Astrocyte (in vitro differentiated cells and primary cell): ENCODE data around the gene ZDHHC12. TPM values are rescaled to one million over a fixed set of nuclear protein-coding genes. Genes with fewer than 3 reads are reported as not detected.

Source experiments
- DNase-seq: peaks from one replicate; pipeline ENCODE4 v3.0.0-alpha.2; 2010; ENCODE audit warnings: low read depth
- FAIRE-seq: peaks from 2 replicates; lab custom pipeline; 2011; peaks lifted over from hg19 to GRCh38; lab: Jason Lieb, UNC
- H2AFZ ChIP-seq: 2 replicates; pipeline ENCODE4 v1.6.0; 2012; ENCODE audit warnings: low read depth, low read length, inconsistent platforms
- H3K27ac ChIP-seq: 2 replicates; pipeline ENCODE4 v1.5.1; 2011; ENCODE audit warnings: low read depth, low read length, inconsistent platforms
- H3K27me3 ChIP-seq: 2 replicates; pipeline ENCODE4 v1.6.0; 2011; ENCODE audit warnings: low read length, inconsistent platforms; ENCODE audit not compliant: insufficient read depth
- H3K36me3 ChIP-seq: 2 replicates; pipeline ENCODE4 v1.5.1; 2011; ENCODE audit warnings: low read length, inconsistent platforms; ENCODE audit not compliant: insufficient read depth
- H3K4me1 ChIP-seq: 2 replicates; pipeline ENCODE4 v1.5.1; 2011; ENCODE audit warnings: low read length, inconsistent platforms; ENCODE audit not compliant: insufficient read depth
- H3K4me2 ChIP-seq: 2 replicates; pipeline ENCODE4 v1.6.0; 2012; ENCODE audit warnings: low read length, inconsistent platforms
- H3K4me3 ChIP-seq: 2 replicates; pipeline ENCODE4 v1.5.1; 2011; ENCODE audit warnings: low read depth, mild to moderate bottlenecking, low read length, inconsistent platforms; ENCODE audit not compliant: insufficient read depth
- H3K79me2 ChIP-seq: 2 replicates; pipeline ENCODE4 v1.6.0; 2012; ENCODE audit warnings: mild to moderate bottlenecking, low read length, inconsistent platforms; ENCODE audit not compliant: insufficient read depth
- H3K9ac ChIP-seq: 2 replicates; pipeline ENCODE4 v1.6.0; 2012; ENCODE audit warnings: mild to moderate bottlenecking, low read length, inconsistent platforms
- H3K9me3 ChIP-seq: 2 replicates; pipeline ENCODE4 v1.5.1; 2012; ENCODE audit warnings: low read depth, mild to moderate bottlenecking, low read length, inconsistent platforms; ENCODE audit not compliant: insufficient read depth
- H4K20me1 ChIP-seq: 2 replicates; pipeline ENCODE4 v1.6.0; 2012; ENCODE audit warnings: low read length, inconsistent platforms; ENCODE audit not compliant: insufficient read depth
- H3K27ac Mint-ChIP-seq: one replicate; pipeline ENCODE4 v1.8.0; 2021; ENCODE audit warnings: mild to moderate bottlenecking, mixed read lengths; ENCODE audit not compliant: unreplicated experiment
- H3K27me3 Mint-ChIP-seq: one replicate; pipeline ENCODE4 v1.8.0; 2021; ENCODE audit warnings: low read depth, mixed read lengths; ENCODE audit not compliant: unreplicated experiment
- H3K36me3 Mint-ChIP-seq: one replicate; pipeline ENCODE4 v1.8.0; 2021; ENCODE audit warnings: low read depth, mixed read lengths; ENCODE audit not compliant: unreplicated experiment
- H3K4me1 Mint-ChIP-seq: one replicate; pipeline ENCODE4 v1.8.0; 2021; ENCODE audit warnings: low read depth, mixed read lengths; ENCODE audit not compliant: unreplicated experiment
- H3K4me3 Mint-ChIP-seq: one replicate; pipeline ENCODE4 v1.8.0; 2021; ENCODE audit warnings: mild to moderate bottlenecking, moderate library complexity, mixed read lengths; ENCODE audit not compliant: unreplicated experiment
- H3K9me3 Mint-ChIP-seq: one replicate; pipeline ENCODE4 v1.8.0; 2021; ENCODE audit warnings: mild to moderate bottlenecking, mixed read lengths; ENCODE audit not compliant: unreplicated experiment
- CTCF ChIP-seq: IDR thresholded peaks from 2 replicates; pipeline ENCODE4 v1.5.1; 2011; ENCODE audit warnings: low read depth, mild to moderate bottlenecking, inconsistent platforms, low read length, moderate library complexity; ENCODE audit not compliant: insufficient read depth
- EZH2 ChIP-seq: IDR thresholded peaks from 2 replicates; pipeline ENCODE4 v1.6.1; 2012; ENCODE audit warnings: mild to moderate bottlenecking, low read length, inconsistent platforms; ENCODE audit not compliant: insufficient read depth
- total RNA-seq: library from RNA; stranded (reverse); gene quantifications from 2 replicates; pipeline ENCODE4 v1.2.1, GENCODE V29; 2021

ZDHHC12 gene
- total RNA-seq, 1 donor from 2014 or later = 23.7 TPM

GRCh38 chr9:128706671-128707381 is 17.1 kb downstream of the ZDHHC12 start:
- Histone ChIP-seq H3K36me3 (no peaks in the 10 kb centered on the region), H3K27ac (no peak overlapping the region), H3K79me2 (no peaks in the 10 kb centered on the region), H4K20me1 (no peaks in the 10 kb centered on the region), H3K9ac (no peak overlapping the region), H3K4me2 (no peak overlapping the region), H2AFZ (no peak overlapping the region), H3K4me1 (no peaks in the 10 kb centered on the region), H3K9me3 (no peaks in the 10 kb centered on the region), H3K27me3 (no peaks in the 10 kb centered on the region), H3K4me3 (no peak overlapping the region)
- Mint-ChIP-seq H3K4me1 (peaks cover 2% of the 10 kb centered on the region), H3K27ac (no peak overlapping the region), H3K9me3 (no peaks in the 10 kb centered on the region), H3K4me3 (no peak overlapping the region), H3K36me3 (peaks cover 2% of the 10 kb centered on the region), H3K27me3 (no peaks in the 10 kb centered on the region)
- TF ChIP-seq EZH2 = no peak
- TF ChIP-seq CTCF = no peak
- no peak for FAIRE-seq
- DNase-seq = no peak

GRCh38 chr9:128706045-128706444 is 17.9 kb downstream of the ZDHHC12 start:
- no peak overlapping the region for H3K27ac ChIP-seq
- H3K9me3 ChIP-seq = no peaks in the 10 kb centered on the region
- DNase-seq (no peak), FAIRE-seq (no peak)
- no peak overlapping the region for H3K4me3 ChIP-seq
- no peak overlapping the region for H2AFZ ChIP-seq
- H3K27ac Mint-ChIP-seq = no peak overlapping the region
- peaks cover 2% of the 10 kb centered on the region for H3K36me3 Mint-ChIP-seq
- no peaks in the 10 kb centered on the region for H3K79me2 ChIP-seq
- TF ChIP-seq CTCF = no peak
- no peak for TF ChIP-seq EZH2
- H3K9ac ChIP-seq = no peak overlapping the region
- no peaks in the 10 kb centered on the region for H4K20me1 ChIP-seq
- H3K4me3 Mint-ChIP-seq = no peak overlapping the region
- H3K4me2 ChIP-seq = no peak overlapping the region
- no peaks in the 10 kb centered on the region for H3K36me3 ChIP-seq
- H3K4me1 ChIP-seq = no peaks in the 10 kb centered on the region
- H3K27me3 Mint-ChIP-seq = no peaks in the 10 kb centered on the region
- no peaks in the 10 kb centered on the region for H3K27me3 ChIP-seq
- peaks cover 2% of the 10 kb centered on the region for H3K4me1 Mint-ChIP-seq
- no peaks in the 10 kb centered on the region for H3K9me3 Mint-ChIP-seq
